Suprapubic skin (tissue), 4 donors: Measurements from ENCODE around the gene PUM2.

Source experiments
- CTCF ChIP-seq, 2 donors: fragments of 200-600 bp in 1 of 2; fragments of 450-650 bp in 1 of 2; sonication (generic) in 1 of 2; IDR thresholded peaks; one replicate each; pipeline ENCODE4 v1.5.1; 2016 to 2019; ENCODE audit warnings: antibody characterized with exemption in 2 of 2, mild to moderate bottlenecking in 1 of 2, moderate library complexity in 1 of 2
- EP300 ChIP-seq: sonication (generic); formaldehyde crosslinking; IDR thresholded peaks from one replicate; pipeline ENCODE4 v1.6.1; 2017; ENCODE audit warnings: antibody characterized with exemption
- POLR2A ChIP-seq, 2 donors: fragments of 450-650 bp; IDR thresholded peaks; one replicate each; pipeline ENCODE4 v1.6.1; 2017; ENCODE audit warnings: antibody characterized with exemption in 2 of 2, mild to moderate bottlenecking in 2 of 2, moderate library complexity in 2 of 2
- POLR2AphosphoS5 ChIP-seq, 3 donors: sonication (generic); formaldehyde crosslinking; IDR thresholded peaks; one replicate each; pipeline ENCODE4 v1.6.1; 2017; ENCODE audit warnings: antibody characterized with exemption in 3 of 3

- TF ChIP-seq CTCF (IDR thresholded peaks at IDR 0.05) (no peak), POLR2AphosphoS5 (IDR thresholded peaks at IDR 0.05) (no peak), POLR2A (IDR thresholded peaks at IDR 0.05) (no peak), EP300 (no peak)
Measured at GRCh38 chr2:20363578-20363977, 12.9 kb upstream of the PUM2 start.
